HG02870 (cell line): ENCODE measurements around the gene ATAD3C.
"Not testable (repeated sequence)": the region's sequence is repeated elsewhere in the genome, so short reads cannot be mapped to it uniquely, and the experiment has no call there.

Source experiments
- ATAC-seq: cut with Tn5 transposase; IDR thresholded peaks from one replicate; pipeline ENCODE4 v1.9.1; 2021; ENCODE audit warnings: mild to moderate bottlenecking, moderate library complexity; ENCODE audit not compliant: unreplicated experiment

The ATAD3C gene

DNA sequence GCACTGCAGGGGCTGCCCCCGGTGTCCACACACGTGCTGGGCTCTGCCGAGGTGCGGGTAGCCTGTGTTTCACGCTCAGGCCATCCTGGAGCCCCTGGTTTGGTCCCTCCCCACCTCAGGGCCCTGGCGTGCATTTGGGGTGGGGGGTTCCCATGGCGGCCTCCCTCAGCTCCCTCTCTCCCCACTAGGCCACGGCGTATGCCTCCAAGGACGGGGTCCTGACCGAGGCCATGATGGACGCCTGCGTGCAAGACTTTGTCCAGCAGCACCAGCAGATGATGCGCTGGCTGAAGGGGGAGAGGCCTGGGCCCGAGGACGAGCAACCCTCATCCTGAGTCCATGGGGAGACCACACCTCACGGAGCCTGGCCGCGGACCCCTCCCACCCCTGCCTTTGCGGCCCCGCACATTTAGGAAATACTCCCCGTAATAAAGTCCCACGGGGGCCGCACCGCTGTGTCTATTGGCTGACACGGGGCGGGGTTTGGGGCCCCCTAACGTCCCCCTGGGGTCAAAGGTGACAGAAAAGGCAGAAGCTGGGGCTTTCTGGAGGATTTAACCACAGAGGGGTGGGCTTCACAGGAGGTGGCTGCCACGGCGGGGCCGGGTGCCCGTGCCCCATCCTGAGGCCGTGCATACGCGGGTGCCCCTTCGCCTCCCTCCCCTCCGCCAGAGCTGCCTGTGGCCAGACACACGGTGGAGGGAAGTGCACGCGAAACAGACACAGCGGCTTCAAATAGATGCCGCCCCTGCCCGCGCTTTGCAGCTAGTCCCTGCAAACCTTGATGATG lies 18.9 kb downstream of the ATAD3C start:
- ATAC-seq = not testable (repeated sequence)

DNA sequence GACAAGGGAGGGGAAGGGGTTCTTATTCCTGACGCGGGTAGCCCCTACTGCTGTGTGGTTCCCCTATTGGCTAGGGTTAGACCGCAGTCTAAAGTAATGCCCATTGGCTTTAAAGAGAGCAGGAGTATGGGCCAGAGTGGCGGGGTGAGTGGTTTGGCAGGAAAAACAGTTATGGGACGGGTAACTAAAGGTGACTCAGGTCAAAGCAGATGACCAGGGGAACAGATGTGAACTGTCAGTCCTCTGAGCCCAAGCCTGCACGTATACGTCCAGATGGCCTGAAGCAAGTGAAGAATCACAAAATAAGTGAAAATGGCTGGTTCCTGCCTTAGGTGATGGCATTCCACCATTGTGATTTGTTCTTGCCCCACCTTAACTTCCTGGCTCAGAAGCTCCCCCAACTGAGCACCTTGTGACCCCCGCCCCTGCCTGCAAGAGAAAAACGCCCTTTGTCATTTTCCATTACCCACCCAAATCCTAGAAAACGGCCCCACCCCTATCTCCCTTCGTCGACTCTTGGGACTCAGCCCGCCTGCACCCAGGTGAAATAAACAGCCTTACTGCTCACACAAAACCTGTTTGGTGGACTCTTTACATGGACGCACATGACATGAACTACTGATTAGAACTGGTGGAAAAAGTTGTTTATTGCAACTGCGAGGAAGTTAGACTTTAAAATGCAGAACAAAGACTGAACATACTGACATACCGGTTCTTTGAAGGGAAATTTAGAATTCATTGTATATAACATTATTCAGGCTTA lies 21.3 kb downstream of the ATAD3C start:
- no peak for ATAC-seq

DNA sequence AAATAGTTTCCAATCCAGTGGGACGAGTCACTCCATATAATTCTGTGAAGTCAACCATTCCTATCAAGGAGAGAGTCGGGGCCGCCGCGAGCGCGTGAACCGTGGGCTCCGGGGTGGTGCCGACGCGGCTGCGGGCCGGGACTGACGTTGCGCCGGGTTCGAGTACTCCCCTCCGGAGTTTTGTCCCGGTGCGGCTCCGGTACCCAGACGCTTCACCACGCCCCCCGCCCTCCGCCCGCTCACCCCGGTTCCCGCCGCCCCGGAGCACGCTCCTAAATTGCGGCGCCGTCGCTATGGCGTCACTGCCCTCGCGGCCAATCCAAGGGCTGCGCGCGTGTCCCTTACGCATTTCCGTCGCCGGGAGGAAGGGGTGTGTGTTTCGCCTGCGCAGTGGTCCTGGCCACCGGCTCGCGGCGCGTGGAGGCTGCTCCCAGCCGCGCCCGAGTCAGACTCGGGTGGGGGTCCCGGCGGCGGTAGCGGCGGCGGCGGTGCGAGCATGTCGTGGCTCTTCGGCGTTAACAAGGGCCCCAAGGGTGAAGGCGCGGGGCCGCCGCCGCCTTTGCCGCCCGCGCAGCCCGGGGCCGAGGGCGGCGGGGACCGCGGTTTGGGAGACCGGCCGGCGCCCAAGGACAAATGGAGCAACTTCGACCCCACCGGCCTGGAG lies 22.0 kb downstream of the ATAD3C start, which contains the start of gene ATAD3B:
Gene ATAD3B, plus strand, starts transcription at position 377 of the 664 bp plus-strand sequence. Its CDS starts 120 bp downstream, at position 497.
- peak; percentile 89 for ATAC-seq

DNA sequence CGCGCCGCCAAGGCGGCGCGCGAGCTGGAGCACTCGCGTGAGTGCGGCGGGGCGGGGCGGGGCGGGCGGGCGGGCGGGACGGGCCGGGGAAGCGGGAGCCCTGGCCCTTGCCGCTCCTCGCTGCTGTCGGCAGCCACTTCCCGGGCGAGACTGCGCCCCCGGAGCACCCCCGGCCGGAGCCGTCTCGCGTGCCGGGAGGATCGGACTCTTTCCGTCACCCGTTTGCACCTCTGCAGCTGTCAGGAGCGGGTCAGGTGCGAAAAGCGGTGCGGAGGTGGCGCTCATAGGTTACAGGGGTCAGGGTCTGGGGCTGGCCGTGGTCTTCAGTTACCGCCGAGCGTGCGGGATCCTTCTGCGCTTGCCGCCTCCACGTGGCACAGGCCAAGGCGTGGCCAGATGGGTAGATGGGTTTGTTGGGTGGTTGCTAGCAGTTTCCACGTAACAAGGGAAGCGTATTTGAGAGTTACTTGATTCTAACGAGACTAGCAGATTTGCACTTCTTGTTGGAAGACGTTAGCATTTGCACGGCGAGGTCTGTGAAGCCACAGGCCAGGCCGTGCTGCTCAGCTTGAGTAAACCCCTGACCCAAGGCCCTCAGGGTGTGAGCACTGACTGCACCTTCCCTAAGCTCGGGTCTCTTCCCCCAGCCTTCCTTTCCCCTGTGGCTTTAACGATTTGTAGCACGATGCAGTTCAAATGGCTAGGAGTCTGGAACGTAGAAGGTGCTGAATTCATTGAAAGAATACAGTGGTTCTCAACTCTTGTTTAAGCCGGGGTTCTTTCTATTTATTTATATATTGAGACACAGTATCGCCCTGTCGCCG lies 22.8 kb downstream of the ATAD3C start:
- ATAC-seq = peak; percentile 28

DNA sequence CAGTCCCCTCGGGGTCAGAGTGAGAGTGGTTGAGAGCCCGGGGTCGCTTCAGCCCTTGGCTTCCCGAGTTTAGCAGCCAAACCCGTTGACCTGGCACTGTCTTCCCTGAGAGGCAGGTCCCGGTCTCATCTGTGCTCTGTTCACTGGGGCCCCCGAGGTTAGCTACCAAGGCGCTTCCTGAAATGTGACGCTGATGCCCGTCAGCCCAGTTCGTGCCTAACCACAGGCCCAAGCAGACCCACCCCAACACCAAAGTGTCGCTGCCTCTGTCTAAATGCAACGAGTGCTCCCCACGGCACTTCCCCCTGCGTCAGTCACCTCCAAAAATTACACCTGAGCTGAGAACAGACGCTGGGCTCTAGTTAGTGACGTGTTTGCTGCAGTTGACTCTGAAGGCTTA lies 26.5 kb downstream of the ATAD3C start:
- ATAC-seq = not testable (repeated sequence)

DNA sequence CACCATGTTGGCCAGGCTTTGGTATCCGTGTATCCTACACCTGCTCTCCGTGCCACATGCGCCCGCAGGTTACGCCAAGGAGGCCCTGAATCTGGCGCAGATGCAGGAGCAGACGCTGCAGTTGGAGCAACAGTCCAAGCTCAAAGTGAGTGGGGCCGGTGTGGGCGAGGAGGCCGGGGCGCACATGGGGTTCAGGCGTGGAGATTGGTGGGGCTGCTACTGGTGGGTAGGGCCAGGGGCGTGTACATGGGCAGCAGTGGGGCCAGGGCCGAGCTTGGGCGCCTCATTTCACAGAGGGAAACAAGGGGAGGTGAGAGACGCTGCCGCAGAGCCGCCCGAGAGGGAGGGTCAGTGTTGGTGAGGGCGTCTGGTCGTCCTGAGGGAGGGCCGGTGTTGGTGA lies 27.7 kb downstream of the ATAD3C start:
- no peak for ATAC-seq

- ATAC-seq = no peak
Observed at GRCh38 chr1:1479547-1480487, 30.3 kb downstream of the ATAD3C start.

DNA sequence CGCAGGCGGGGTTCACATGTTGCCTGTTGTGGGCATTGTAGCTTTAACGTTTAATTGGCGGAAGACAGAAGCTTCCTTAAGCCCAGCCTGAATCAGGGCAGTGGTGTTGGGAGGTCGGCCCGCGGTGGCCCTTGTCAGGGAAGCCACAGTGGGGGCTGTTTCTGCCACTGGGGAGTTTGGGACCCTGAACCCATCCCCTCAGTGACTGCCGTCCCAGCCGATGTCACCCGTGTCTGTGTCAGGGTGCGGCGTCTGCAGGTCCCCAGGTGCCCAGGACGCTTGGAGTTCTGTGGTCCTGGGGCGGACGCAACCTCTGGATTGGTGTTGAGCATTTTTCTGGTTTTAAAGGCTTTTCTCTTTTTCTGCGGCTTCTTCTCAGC lies 31.0 kb downstream of the ATAD3C start:
- not testable (repeated sequence) for ATAC-seq

- ATAC-seq = not testable (repeated sequence)
Observed at GRCh38 chr1:1481811-1482210, 32.3 kb downstream of the ATAD3C start.

- no peak for ATAC-seq
Observed at GRCh38 chr1:1482856-1483255, 33.4 kb downstream of the ATAD3C start.

DNA sequence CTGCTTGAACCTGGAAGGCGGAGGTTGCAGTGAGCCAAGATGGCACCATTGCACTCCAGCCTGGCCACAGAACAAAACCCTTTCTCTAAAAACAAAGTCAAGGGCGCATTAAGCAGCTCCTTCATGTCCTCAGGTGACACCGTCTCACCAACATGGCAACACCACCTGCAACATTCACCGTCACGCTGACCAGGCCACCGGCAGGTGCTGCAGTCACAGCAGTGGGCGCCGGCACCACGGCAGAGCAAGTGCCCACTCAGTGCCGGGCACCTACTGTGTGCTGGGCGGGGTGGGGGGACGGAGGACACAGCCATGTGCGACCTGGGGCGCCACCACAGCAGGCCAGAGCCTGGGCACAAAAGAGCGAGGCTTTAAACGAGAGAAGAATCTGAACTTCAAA lies 34.2 kb downstream of the ATAD3C start:
- ATAC-seq = no peak

- not testable (repeated sequence) for ATAC-seq
Observed at GRCh38 chr1:1484976-1485750, 35.7 kb downstream of the ATAD3C start.

- not testable (repeated sequence) for ATAC-seq
Observed at GRCh38 chr1:1485755-1486317, 36.3 kb downstream of the ATAD3C start.

- ATAC-seq = no peak
Observed at GRCh38 chr1:1487701-1488100, 38.2 kb downstream of the ATAD3C start.

DNA sequence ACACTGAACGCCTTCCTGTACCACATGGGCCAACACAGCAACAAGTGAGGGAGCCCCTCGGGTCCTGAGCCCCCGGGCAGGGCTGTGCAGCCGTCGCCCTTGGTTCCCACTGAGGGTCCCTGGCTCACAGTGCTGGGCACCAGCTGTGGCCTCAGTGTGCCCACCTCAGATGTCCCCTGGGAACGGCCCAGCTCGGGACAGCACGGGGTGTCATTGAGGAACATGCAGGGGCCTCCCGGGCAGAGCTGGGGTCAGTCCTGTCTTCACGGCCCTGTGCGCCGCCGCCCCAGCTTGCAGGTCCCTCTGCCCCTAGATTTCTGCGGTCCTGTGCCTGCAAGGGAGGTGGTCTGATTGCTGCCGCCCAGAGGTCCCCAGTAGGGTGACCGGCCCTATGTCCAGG lies 39.7 kb downstream of the ATAD3C start:
- ATAC-seq = no peak

DNA sequence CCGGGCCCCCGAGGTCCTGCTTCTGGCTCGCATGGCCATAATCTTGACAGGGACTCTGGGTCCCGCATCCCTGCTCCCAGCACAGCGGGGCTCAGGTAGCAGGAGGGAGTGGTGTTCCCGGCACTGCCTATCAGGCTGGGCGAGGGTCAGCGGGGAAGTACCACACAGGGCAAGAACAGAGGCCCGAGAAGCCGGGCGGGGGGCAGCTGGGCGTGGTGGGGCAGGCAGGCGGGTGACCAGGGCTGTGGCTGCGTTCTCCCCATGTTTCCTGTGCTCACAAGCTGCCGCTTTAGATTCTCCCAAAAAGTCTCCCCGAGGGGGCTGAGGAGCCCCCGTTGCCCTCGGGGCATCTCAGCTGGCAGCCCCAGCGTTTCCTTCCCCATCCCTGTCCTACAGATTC lies 40.4 kb downstream of the ATAD3C start:
- ATAC-seq = no peak

DNA sequence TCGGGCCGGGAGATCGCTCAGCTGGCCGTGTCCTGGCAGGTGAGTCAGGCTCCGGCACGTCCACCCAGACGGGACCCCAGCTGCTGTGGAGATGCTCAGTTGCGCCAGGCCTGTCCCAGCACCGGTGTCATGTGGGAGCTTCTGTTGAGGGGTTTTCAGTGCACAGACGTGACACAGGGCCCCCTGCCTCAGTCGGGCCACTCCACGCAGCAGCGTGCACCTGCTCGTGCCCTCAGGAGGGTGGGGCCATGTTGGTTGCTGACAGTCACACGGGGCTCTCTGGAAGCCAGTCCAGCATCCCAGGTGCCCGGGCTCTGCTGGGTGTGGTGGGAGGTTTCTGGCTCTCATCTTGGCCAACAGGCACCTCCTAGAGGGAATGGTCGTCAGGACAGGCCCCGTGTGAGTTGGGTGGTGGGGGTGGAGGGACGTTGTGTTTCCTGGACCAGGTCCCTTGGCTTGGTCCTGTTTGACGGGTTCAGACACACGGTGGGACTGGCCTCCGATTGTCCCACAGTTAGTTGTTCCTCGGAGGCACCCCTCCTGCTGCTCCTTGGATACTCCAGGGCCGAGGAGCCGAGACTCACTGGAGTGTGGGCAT lies 41.2 kb downstream of the ATAD3C start:
- ATAC-seq = no peak

GRCh38 chr1:1491601-1492000 lies 42.1 kb downstream of the ATAD3C start:
- ATAC-seq = no peak
